ENCODE data around the gene THUMPD2.
A peak's percentile ranks its signal among the peaks of the same experiment; 100 is the strongest.
"Not testable (repeated sequence)": the region's sequence is repeated elsewhere in the genome, so short reads cannot be mapped to it uniquely, and the experiment has no call there.

The THUMPD2 gene

GRCh38 chr2:39778775-39779340, at the start of gene THUMPD2:
Gene THUMPD2, minus strand, starts transcription at chr2:39779258. Its CDS starts 19 bp downstream, at chr2:39779239.
- peak in 47 of 51 donors; percentile 8 to 78 (median 41) for DNase-seq

- DNase-seq = no peak
Measured at GRCh38 chr2:39821871-39822270, 42.8 kb upstream of the THUMPD2 start.

- DNase-seq = no peak
Measured at GRCh38 chr2:39816845-39817244, 37.8 kb upstream of the THUMPD2 start.

GRCh38 chr2:39816428-39816827, 37.4 kb upstream of the THUMPD2 start:
- no peak for DNase-seq

- no peak for DNase-seq
Measured at GRCh38 chr2:39805936-39806608, 27.0 kb upstream of the THUMPD2 start.

GRCh38 chr2:39803839-39804238, 24.8 kb upstream of the THUMPD2 start:
- DNase-seq = no peak

- no peak for DNase-seq
Measured at GRCh38 chr2:39800752-39801151, 21.7 kb upstream of the THUMPD2 start.

GRCh38 chr2:39796134-39796533, 17.1 kb upstream of the THUMPD2 start:
- DNase-seq = no peak

- not testable (repeated sequence) for DNase-seq
Measured at GRCh38 chr2:39790216-39790818, 11.3 kb upstream of the THUMPD2 start.

GRCh38 chr2:39787950-39788349, 8.9 kb upstream of the THUMPD2 start:
- no peak for DNase-seq

- DNase-seq = no peak
Measured at GRCh38 chr2:39786761-39787522, 7.9 kb upstream of the THUMPD2 start.

GRCh38 chr2:39782591-39782990, 3.5 kb upstream of the THUMPD2 start:
- no peak for DNase-seq

GRCh38 chr2:39781697-39782096, 2.6 kb upstream of the THUMPD2 start:
- no peak for DNase-seq

GRCh38 chr2:39780825-39781600, 2.0 kb upstream of the THUMPD2 start:
- peak in 1 of 51 donors; percentile 4 for DNase-seq

- no peak for DNase-seq
Measured at GRCh38 chr2:39779927-39780326, 869 bp upstream of the THUMPD2 start.

- DNase-seq = peak in 2 of 51 donors; percentile 25 to 50
Measured at GRCh38 chr2:39779341-39779851, 338 bp upstream of the THUMPD2 start.

GRCh38 chr2:39778233-39778632, 825 bp downstream of the THUMPD2 start:
- peak in 1 of 51 donors; percentile 29 for DNase-seq

GRCh38 chr2:39772812-39773152, 6.3 kb downstream of the THUMPD2 start:
- no peak for DNase-seq

- no peak for DNase-seq
Measured at GRCh38 chr2:39772086-39772811, 6.8 kb downstream of the THUMPD2 start.

GRCh38 chr2:39762448-39762847, 16.6 kb downstream of the THUMPD2 start:
- no peak for DNase-seq

GRCh38 chr2:39757156-39757555, 21.9 kb downstream of the THUMPD2 start:
- no peak for DNase-seq

Measured in hypothalamus (tissue), 51 donors.